Mesothelial cell of epicardium (in vitro differentiated cells): Measurements from ENCODE around the gene TAS2R60. TPM values are rescaled to one million over a fixed set of nuclear protein-coding genes. Genes with fewer than 3 reads are reported as not detected.
"Not testable (repeated sequence)": the region's sequence is repeated elsewhere in the genome, so short reads cannot be mapped to it uniquely, and the experiment has no call there.

Experiments used
- DNase-seq, 2 experiments: peaks; one replicate each; pipeline ENCODE4 v3.0.0; 2021; ENCODE audit warnings: low spot score in 2 of 2; ENCODE audit not compliant: unreplicated experiment in 2 of 2
- H3K27ac Mint-ChIP-seq: 2 replicates; pipeline ENCODE4 v1.8.0; 2021; ENCODE audit warnings: mixed read lengths
- H3K27me3 Mint-ChIP-seq: 2 replicates; pipeline ENCODE4 v1.8.0; 2021; ENCODE audit warnings: low read depth, mixed read lengths
- H3K36me3 Mint-ChIP-seq: 2 replicates; pipeline ENCODE4 v1.8.0; 2021; ENCODE audit warnings: mixed read lengths
- H3K4me1 Mint-ChIP-seq: 2 replicates; pipeline ENCODE4 v1.8.0; 2021; ENCODE audit warnings: mixed read lengths
- H3K4me3 Mint-ChIP-seq: 2 replicates; pipeline ENCODE4 v1.8.0; 2021; ENCODE audit warnings: mild to moderate bottlenecking, moderate library complexity, mixed read lengths
- H3K9me3 Mint-ChIP-seq: 2 replicates; pipeline ENCODE4 v1.8.0; 2021; ENCODE audit warnings: mixed read lengths
- CTCF ChIP-seq: fragments of 200-600 bp; sonication (generic); IDR thresholded peaks from one replicate; pipeline ENCODE4 v1.5.0; 2021; ENCODE audit warnings: antibody characterized with exemption; ENCODE audit not compliant: unreplicated experiment
- total RNA-seq: library from RNA; stranded (reverse); gene quantifications from 3 replicates; pipeline ENCODE4 v1.2.1, GENCODE V29; 2021

The TAS2R60 gene
- total RNA-seq, 1 donor from 2014 or later: not detected

GRCh38 chr7:143462045-143462444 is 18.8 kb downstream of the TAS2R60 start:
- no peak for TF ChIP-seq CTCF
- Mint-ChIP-seq H3K27ac (no peak overlapping the region), H3K4me1 (no peaks in the 10 kb centered on the region), H3K9me3 (peaks cover 5% of the 10 kb centered on the region), H3K36me3 (no peaks in the 10 kb centered on the region), H3K4me3 (no peak overlapping the region), H3K27me3 (no peaks in the 10 kb centered on the region)
- no peak for DNase-seq

GRCh38 chr7:143463556-143463955 is 20.3 kb downstream of the TAS2R60 start:
- Mint-ChIP-seq H3K4me1 (peaks cover 11% of the 10 kb centered on the region), H3K36me3 (no peaks in the 10 kb centered on the region), H3K27ac (no peak overlapping the region), H3K27me3 (no peaks in the 10 kb centered on the region), H3K9me3 (peaks cover 5% of the 10 kb centered on the region), H3K4me3 (no peak overlapping the region)
- DNase-seq: no peak
- TF ChIP-seq CTCF: no peak

GRCh38 chr7:143463957-143464356 is 20.7 kb downstream of the TAS2R60 start:
- Mint-ChIP-seq H3K9me3 (peaks cover 5% of the 10 kb centered on the region), H3K4me1 (peaks cover 11% of the 10 kb centered on the region), H3K36me3 (no peaks in the 10 kb centered on the region), H3K27me3 (no peaks in the 10 kb centered on the region), H3K4me3 (no peak overlapping the region), H3K27ac (no peak overlapping the region)
- DNase-seq: no peak
- TF ChIP-seq CTCF: no peak

GRCh38 chr7:143467724-143468123 is 24.5 kb downstream of the TAS2R60 start:
- no peak for TF ChIP-seq CTCF
- no peak overlapping the region for H3K4me3 Mint-ChIP-seq
- no peaks in the 10 kb centered on the region for H3K36me3 Mint-ChIP-seq
- no peaks in the 10 kb centered on the region for H3K27me3 Mint-ChIP-seq
- peaks cover 11% of the 10 kb centered on the region for H3K4me1 Mint-ChIP-seq
- H3K27ac Mint-ChIP-seq: peak overlapping the region; percentile 52
- H3K9me3 Mint-ChIP-seq: peaks cover 15% of the 10 kb centered on the region
- DNase-seq: no peak

GRCh38 chr7:143472071-143472689 is 28.9 kb downstream of the TAS2R60 start:
- H3K36me3 Mint-ChIP-seq, H3K4me3 Mint-ChIP-seq, H3K27me3 Mint-ChIP-seq, DNase-seq: not testable (repeated sequence)
- Mint-ChIP-seq H3K9me3 (peaks cover 37% of the 10 kb centered on the region), H3K27ac (peak overlapping the region; percentile 65), H3K4me1 (peaks cover 10% of the 10 kb centered on the region)

- no peaks in the 10 kb centered on the region for H3K4me1 Mint-ChIP-seq
- H3K27me3 Mint-ChIP-seq: no peaks in the 10 kb centered on the region
- no peak within 1 kb of the TSS for H3K4me3 Mint-ChIP-seq
- TF ChIP-seq CTCF: no peak
- H3K27ac Mint-ChIP-seq: no peak within 1 kb of the TSS
- H3K36me3 Mint-ChIP-seq: peaks cover 4% of the 10 kb centered on the region
- no peak for DNase-seq
- H3K9me3 Mint-ChIP-seq: peaks cover 27% of the 10 kb centered on the region
Measured at GRCh38 chr7:143477501-143478150, 34.4 kb downstream of the TAS2R60 start, which contains the start of gene TAS2R41. TSS of gene TAS2R41 (plus strand) at chr7:143477873. CDS start at chr7:143477873, 0 bp downstream.
